HepG2 (cell line): ENCODE results near the gene ANKS1A. TPM values are rescaled to one million over a fixed set of nuclear protein-coding genes. Genes with fewer than 3 reads are reported as not detected.

ENCODE experiments used
- ATAC-seq: fragments of 200-7000 bp; cut with Tn5 transposase; 3 replicates; pipeline ENCODE4 v1.9.1; 2020; ENCODE audit warnings: mild to moderate bottlenecking, moderate library complexity
- BruUV-seq: library from RNA; stranded (reverse); fragments of 400-500 nt; replicated peaks from 2 replicates; lab custom pipeline; 2021; lab: Mats Ljungman, UMichigan
- CTCF ChIA-PET: fragments of 300-600 bp; formaldehyde crosslinking; extraction: SDS; loops from one replicate; lab custom pipeline; 2021; ENCODE audit warnings: low total read pairs, inconsistent platforms, low intra/inter-chr PET ratio; lab: Yijun Ruan, JAX
- POLR2A ChIA-PET: fragments of 350-600 bp; sonication (Branson Sonifier 250); formaldehyde crosslinking; loops from one replicate; lab custom pipeline; 2020; ENCODE audit warnings: antibody characterized with exemption, inconsistent platforms; lab: Yijun Ruan, JAX
- DNase-seq: peaks from one replicate; pipeline ENCODE4 v3.0.0-alpha.2; 2015; ENCODE audit warnings: low spot score
- FAIRE-seq: peaks from 3 replicates; lab custom pipeline; 2011; peaks lifted over from hg19 to GRCh38; lab: Jason Lieb, UNC
- H2AFZ ChIP-seq: one replicate; pipeline ENCODE4 v1.6.1; 2011; ENCODE audit warnings: low read length, inconsistent platforms
- H3K27ac ChIP-seq: fragments of 300-600 bp; 3 replicates; pipeline ENCODE4 v1.8.0; 2011; ENCODE audit warnings: mixed run types, mild to moderate bottlenecking, mixed read lengths, low read length, inconsistent platforms; ENCODE audit not compliant: insufficient read depth; ENCODE audit errors: extremely low read length
- H3K27me3 ChIP-seq, 2 experiments: fragments of 200-600 bp in 1 of 2; 2 replicates in 1 of 2; 3 replicates in 1 of 2; pipeline versions ENCODE4 v1.6.0 to v1.8.0; 2011; ENCODE audit warnings: low read length in 2 of 2, mild to moderate bottlenecking in 2 of 2, moderate library complexity in 2 of 2, inconsistent platforms in 1 of 2; ENCODE audit not compliant: insufficient read depth in 2 of 2, control insufficient read depth in 1 of 2
- H3K36me3 ChIP-seq, 2 experiments: fragments of 200-600 bp in 1 of 2; replicated peaks in 1 of 2; 2 replicates in 1 of 2; 3 replicates in 1 of 2; pipeline versions ENCODE4 v1.5.1 to v1.8.0; 2011; ENCODE audit warnings: low read length in 2 of 2, inconsistent platforms in 1 of 2; ENCODE audit not compliant: insufficient read depth in 2 of 2, control insufficient read depth in 1 of 2
- H3K4me1 ChIP-seq: 2 replicates; pipeline ENCODE4 v1.5.1; 2012; ENCODE audit warnings: low read length, inconsistent platforms; ENCODE audit not compliant: insufficient read depth
- H3K4me2 ChIP-seq: 2 replicates; pipeline ENCODE4 v1.6.0; 2011; ENCODE audit warnings: low read depth, low read length, inconsistent platforms
- H3K4me3 ChIP-seq, 3 experiments: fragments of 200-600 bp in 1 of 3; sonication (generic), shearing (Covaris generic) in 1 of 3; replicated peaks in 1 of 3; 2 replicates each; pipeline ENCODE4 v1.5.1; 2011 to 2016; ENCODE audit warnings: low read length in 3 of 3, inconsistent platforms in 2 of 3, low read depth in 2 of 3, mild to moderate bottlenecking in 2 of 3, control low read depth in 1 of 3, mixed read lengths in 1 of 3; ENCODE audit not compliant: insufficient read depth in 1 of 3
- H3K79me2 ChIP-seq: one replicate; pipeline ENCODE4 v1.6.1; 2011; ENCODE audit warnings: low read length, inconsistent platforms; ENCODE audit not compliant: insufficient read depth
- H3K9ac ChIP-seq: 2 replicates; pipeline ENCODE4 v1.6.0; 2011; ENCODE audit warnings: mild to moderate bottlenecking, low read depth, low read length, inconsistent platforms; ENCODE audit not compliant: insufficient read depth
- H3K9me3 ChIP-seq: 2 replicates; pipeline ENCODE4 v1.5.1; 2012; ENCODE audit warnings: mild to moderate bottlenecking, low read length
- H4K20me1 ChIP-seq: 2 replicates; pipeline ENCODE4 v1.6.0; 2011; ENCODE audit warnings: inconsistent platforms, mild to moderate bottlenecking, low read length, moderate library complexity; ENCODE audit not compliant: insufficient read depth
- ATRX ChIP-seq: sonication (generic); formaldehyde crosslinking; IDR thresholded peaks from 2 replicates; pipeline ENCODE4 v1.4.0; 2020; ENCODE audit warnings: missing genetic modification reagents, borderline replicate concordance
- BCL6 ChIP-seq: IDR thresholded peaks from 2 replicates; pipeline ENCODE4 v1.6.1; 2016; ENCODE audit warnings: missing genetic modification reagents, missing compliant biosample characterization
- HNRNPUL1 ChIP-seq: fragments of 200-400 bp; formaldehyde crosslinking; IDR thresholded peaks from 2 replicates; pipeline ENCODE4 v1.6.1; 2017; ENCODE audit warnings: low read depth, mild to moderate bottlenecking, low read length, moderate library complexity
- KDM3A ChIP-seq: IDR thresholded peaks from 2 replicates; pipeline ENCODE4 v1.6.1; 2018; ENCODE audit warnings: low read depth, missing compliant biosample characterization
- NPAS2 ChIP-seq: sonication (generic); formaldehyde crosslinking; IDR thresholded peaks from 2 replicates; pipeline ENCODE4 v1.8.0; 2022; ENCODE audit warnings: mild to moderate bottlenecking, missing genetic modification reagents, borderline replicate concordance
- POLR2AphosphoS5 ChIP-seq: IDR thresholded peaks from 2 replicates; pipeline ENCODE4 v1.6.1; 2012; ENCODE audit warnings: low read depth, low read length
- RNF219 ChIP-seq: sonication (generic); formaldehyde crosslinking; IDR thresholded peaks from 2 replicates; pipeline ENCODE4 v1.5.0; 2020; ENCODE audit warnings: mild to moderate bottlenecking, missing genetic modification reagents
- SALL1 ChIP-seq: sonication (generic); formaldehyde crosslinking; IDR thresholded peaks from 2 replicates; pipeline ENCODE4 v1.8.0; 2022; ENCODE audit warnings: mild to moderate bottlenecking, missing genetic modification reagents
- SP2 ChIP-seq: sonication (generic); formaldehyde crosslinking; IDR thresholded peaks from 2 replicates; pipeline ENCODE4 v1.5.1; 2020; ENCODE audit warnings: mild to moderate bottlenecking, missing genetic modification reagents
- TRAFD1 ChIP-seq: sonication (generic); formaldehyde crosslinking; IDR thresholded peaks from 2 replicates; pipeline ENCODE4 v1.5.1; 2020; ENCODE audit warnings: missing genetic modification reagents, mild to moderate bottlenecking, borderline replicate concordance
- ZBTB1 ChIP-seq: sonication (generic); formaldehyde crosslinking; IDR thresholded peaks from 2 replicates; pipeline ENCODE4 v1.4.0; 2020; ENCODE audit warnings: missing genetic modification reagents, borderline replicate concordance
- ZBTB44 ChIP-seq: sonication (generic); formaldehyde crosslinking; IDR thresholded peaks from 2 replicates; pipeline ENCODE4 v1.4.0; 2020; ENCODE audit warnings: missing genetic modification reagents
- ZFP1 ChIP-seq: IDR thresholded peaks from 2 replicates; pipeline ENCODE4 v1.6.1; 2016
- ZFP82 ChIP-seq: sonication (generic); formaldehyde crosslinking; IDR thresholded peaks from 2 replicates; pipeline ENCODE4 v1.5.1; 2020; ENCODE audit warnings: mild to moderate bottlenecking, missing genetic modification reagents, borderline replicate concordance
- ZNF124 ChIP-seq: sonication (generic); formaldehyde crosslinking; IDR thresholded peaks from 2 replicates; pipeline ENCODE4 v1.4.0; 2020; ENCODE audit warnings: missing genetic modification reagents
- ZNF484 ChIP-seq: sonication (generic); formaldehyde crosslinking; IDR thresholded peaks from 2 replicates; pipeline ENCODE4 v1.5.1; 2020; ENCODE audit warnings: mild to moderate bottlenecking, low read depth, missing genetic modification reagents, borderline replicate concordance
- ZSCAN30 ChIP-seq: sonication (generic); formaldehyde crosslinking; IDR thresholded peaks from 2 replicates; pipeline ENCODE4 v1.5.0; 2020; ENCODE audit warnings: mild to moderate bottlenecking, missing genetic modification reagents
- ZUFSP ChIP-seq: sonication (generic); formaldehyde crosslinking; IDR thresholded peaks from 2 replicates; pipeline ENCODE4 v1.9.0; 2021; ENCODE audit warnings: missing genetic modification reagents, mild to moderate bottlenecking, borderline replicate concordance
- WGBS: methylation state at CpG from one replicate; pipeline ENCODE4 v1.1.6; 2017; ENCODE audit warnings: low lambda C conversion rate; 5-methylcytosine and 5-hydroxymethylcytosine counted together
- in situ Hi-C: cut with HindIII; loops from 2 replicates; pipeline ENCODE4 v1.10.0; 2017; ENCODE audit warnings: low pct_unique_long_range_greater_than_20kb; ENCODE audit not compliant: extremely low pct_ligation_motif_present
- intact Hi-C: fragments of 100-400 bp; cut with micrococcal nuclease; formaldehyde crosslinking; loops from one replicate; pipeline ENCODE4 v1.10.0; 2022; ENCODE audit not compliant: unreplicated experiment
- polyA plus RNA-seq, 8 experiments: library from polyadenylated mRNA; depleted of rRNA in 3 of 8; stranded (reverse) in 7 of 8; unstranded in 1 of 8; fragments of >200 nt; fragmentation: Illumina TruSeq in 4 of 8; extraction: Trizol in 4 of 8; gene quantifications; 2 replicates each; pipeline versions ENCODE4 v1.2.1 to v1.2.3, GENCODE V29; 2011 to 2016; ENCODE audit warnings: low read depth in 4 of 8, missing spikeins in 1 of 8, mixed read lengths in 1 of 8; ENCODE audit not compliant: insufficient read depth in 1 of 8
- total RNA-seq, 5 experiments: library from RNA; depleted of rRNA; stranded (reverse); fragments of >200 nt; fragmentation: Illumina TruSeq; extraction: Trizol; gene quantifications; 2 replicates each; pipeline ENCODE4 v1.2.3, GENCODE V29; 2016; ENCODE audit warnings: low read depth in 1 of 5

The ANKS1A gene
- total and polyA plus RNA-seq, 2 of the 13 experiments (the other 11 are each of a cell fraction or from before 2014, with no cell fraction given) = 7.2 to 15.1 TPM

GRCh38 chr6:35055891-35056290, 166.8 kb downstream of the ANKS1A start (continued):
- TF ChIP-seq KDM3A (no peak), SALL1 (CRISPR knock-in tag) (no peak), ZFP82 (CRISPR knock-in tag) (no peak)

GRCh38 chr6:35056952-35057351, 167.9 kb downstream of the ANKS1A start:
- POLR2A ChIA-PET = no interaction called here
- H3K27ac ChIP-seq = no peak overlapping the region
- CTCF ChIA-PET = no interaction called here
- no peak overlapping the region for H3K9ac ChIP-seq
- no peaks in the 10 kb centered on the region for H3K9me3 ChIP-seq
- H3K36me3 ChIP-seq = peaks cover 15 to 36% of the 10 kb centered on the region in 2 experiments; a peak in 4 of 5 replicates
- ATAC-seq (no peak), DNase-seq (no peak), FAIRE-seq (no peak)
- 98% methylated on average over 8 of the region's 8 CpGs for WGBS
- no peaks in the 10 kb centered on the region for H4K20me1 ChIP-seq
- BruUV-seq = no TSS peak
- no peaks in the 10 kb centered on the region for H3K79me2 ChIP-seq
- peaks cover 4% of the 10 kb centered on the region for H3K4me1 ChIP-seq
- intact Hi-C loops = no loop called here
- in situ Hi-C loops = no loop called here
- H3K4me2 ChIP-seq = no peak overlapping the region
- no peak overlapping the region for H3K4me3 ChIP-seq
- no peak overlapping the region for H2AFZ ChIP-seq
- H3K27me3 ChIP-seq = no peaks in the 10 kb centered on the region
- TF ChIP-seq BCL6 (CRISPR knock-in tag) = no peak
- TF ChIP-seq ZSCAN30 (CRISPR knock-in tag) = no peak
- TF ChIP-seq HNRNPUL1 = no peak
- TF ChIP-seq NPAS2 (CRISPR knock-in tag) = no peak
- no peak for TF ChIP-seq ZFP1 (CRISPR knock-in tag)
- no peak for TF ChIP-seq ZNF124 (CRISPR knock-in tag)
- TF ChIP-seq ZBTB1 (CRISPR knock-in tag) = no peak
- TF ChIP-seq ZUFSP (CRISPR knock-in tag) = no peak
- no peak for TF ChIP-seq RNF219 (CRISPR knock-in tag)
- no peak for TF ChIP-seq ZNF484 (CRISPR knock-in tag)
- no peak for TF ChIP-seq ATRX (CRISPR knock-in tag)
- no peak for TF ChIP-seq SP2 (CRISPR knock-in tag)
- TF ChIP-seq POLR2AphosphoS5 = no peak
- no peak for TF ChIP-seq TRAFD1 (CRISPR knock-in tag)
- TF ChIP-seq ZBTB44 (CRISPR knock-in tag) = no peak
